HL-60 (cell line): ENCODE measurements around the gene DNAJC27.

Source experiments
- CTCF ChIP-seq: IDR thresholded peaks from one replicate; pipeline ENCODE4 v1.5.1; 2011; ENCODE audit warnings: low read length, control low read depth, inconsistent platforms; ENCODE audit not compliant: insufficient read depth
- REST ChIP-seq: IDR thresholded peaks from 2 replicates; pipeline ENCODE4 v1.6.1; 2012; ENCODE audit warnings: low read depth; ENCODE audit not compliant: insufficient replicate concordance

GRCh38 chr2:24957221-24957620, 14.5 kb downstream of the DNAJC27 start:
- TF ChIP-seq CTCF (no peak), REST (no peak)
